Smooth muscle cell (in vitro differentiated cells): ENCODE data around the gene HSPA13. TPM values are rescaled to one million over a fixed set of nuclear protein-coding genes. Genes with fewer than 3 reads are reported as not detected.

ENCODE experiments used
- DNase-seq: peaks from one replicate; lab custom pipeline; 2025; ENCODE audit not compliant: unreplicated experiment; lab: John Stamatoyannopoulos, UW
- H2AFZ ChIP-seq: fragments of 200-600 bp; sonication (generic); 2 replicates; pipeline ENCODE4 v1.6.0; 2016; ENCODE audit warnings: antibody characterized with exemption, low read depth, mild to moderate bottlenecking
- H3F3A ChIP-seq: fragments of 200-600 bp; sonication (generic); 2 replicates; pipeline ENCODE4 v1.6.0; 2017; ENCODE audit warnings: antibody characterized with exemption, low read depth
- H3K27ac ChIP-seq: fragments of 200-600 bp; sonication (generic); 2 replicates; pipeline ENCODE4 v1.5.1; 2016; ENCODE audit warnings: low read depth, mild to moderate bottlenecking
- H3K27me3 ChIP-seq: fragments of 200-600 bp; sonication (generic); 2 replicates; pipeline ENCODE4 v1.6.1; 2016; ENCODE audit warnings: low read depth, mild to moderate bottlenecking
- H3K36me3 ChIP-seq: fragments of 200-600 bp; sonication (generic); 2 replicates; pipeline ENCODE4 v1.5.1; 2016; ENCODE audit warnings: low read depth
- H3K4me1 ChIP-seq: fragments of 200-600 bp; sonication (generic); 2 replicates; pipeline ENCODE4 v1.5.1; 2016; ENCODE audit warnings: low read depth
- H3K4me2 ChIP-seq: fragments of 200-600 bp; sonication (generic); 2 replicates; pipeline ENCODE4 v1.6.0; 2016; ENCODE audit warnings: mild to moderate bottlenecking
- H3K4me3 ChIP-seq: fragments of 200-600 bp; sonication (generic); 2 replicates; pipeline ENCODE4 v1.5.1; 2016; ENCODE audit warnings: mild to moderate bottlenecking
- H3K79me2 ChIP-seq: fragments of 200-600 bp; sonication (generic); 2 replicates; pipeline ENCODE4 v1.6.0; 2016; ENCODE audit warnings: low read depth, mild to moderate bottlenecking
- H3K9ac ChIP-seq: fragments of 200-600 bp; sonication (generic); 2 replicates; pipeline ENCODE4 v1.6.0; 2016; ENCODE audit warnings: low read depth
- H3K9me3 ChIP-seq: fragments of 200-600 bp; sonication (generic); replicated peaks from 2 replicates; pipeline ENCODE4 v1.5.1; 2016; ENCODE audit warnings: low read depth
- H4K20me1 ChIP-seq: fragments of 200-600 bp; sonication (generic); 2 replicates; pipeline ENCODE4 v1.6.0; 2016; ENCODE audit warnings: low read depth
- CTCF ChIP-seq: fragments of 200-600 bp; sonication (generic); IDR thresholded peaks from 2 replicates; pipeline ENCODE4 v1.5.1; 2017; ENCODE audit warnings: borderline replicate concordance, mild to moderate bottlenecking, antibody characterized with exemption; ENCODE audit not compliant: insufficient read depth, poor library complexity, severe bottlenecking
- WGBS: methylation state at CpG from one replicate; pipeline ENCODE4 v1.1.7; 2016; ENCODE audit warnings: low lambda C conversion rate; 5-methylcytosine and 5-hydroxymethylcytosine counted together
- polyA plus RNA-seq: library from polyadenylated mRNA; unstranded; fragments of >200 nt; fragmentation: Nextera tagmentation; extraction: Ambion mirVana; gene quantifications from 2 replicates; pipeline ENCODE4 v1.2.1, GENCODE V29; 2016
- total RNA-seq: library from RNA; depleted of rRNA; stranded (reverse); fragments of >200 nt; gene quantifications from 2 replicates; pipeline ENCODE4 v1.2.3, GENCODE V29; 2014

HSPA13 gene
- total and polyA plus RNA-seq, 2 experiments from 2014 or later = 51.9 to 115 TPM

GRCh38 chr21:14388282-14388681 is 5.3 kb upstream of the HSPA13 start:
- H3K9ac ChIP-seq = no peak overlapping the region
- no peaks in the 10 kb centered on the region for H3K79me2 ChIP-seq
- H3K4me1 ChIP-seq = peaks cover 6% of the 10 kb centered on the region
- H3K4me2 ChIP-seq = no peak overlapping the region
- no peaks in the 10 kb centered on the region for H3F3A ChIP-seq
- no peak overlapping the region for H2AFZ ChIP-seq
- H3K9me3 ChIP-seq = no peaks in the 10 kb centered on the region
- no peak overlapping the region for H3K4me3 ChIP-seq
- no peaks in the 10 kb centered on the region for H3K27me3 ChIP-seq
- no peak overlapping the region for H3K27ac ChIP-seq
- no peak for DNase-seq
- no peaks in the 10 kb centered on the region for H4K20me1 ChIP-seq
- TF ChIP-seq CTCF = no peak
- H3K36me3 ChIP-seq = no peaks in the 10 kb centered on the region
- WGBS = 91% methylated on average over 2 of the region's 2 CpGs

- Histone ChIP-seq H3K9me3 (no peaks in the 10 kb centered on the region), H3K9ac (no peak overlapping the region), H3K4me1 (peaks cover 33% of the 10 kb centered on the region), H3K4me2 (peak overlapping the region; percentile 92), H3K27ac (no peak overlapping the region), H3F3A (no peaks in the 10 kb centered on the region), H3K36me3 (no peaks in the 10 kb centered on the region), H3K4me3 (no peak overlapping the region), H2AFZ (peak overlapping the region; percentile 98), H4K20me1 (peaks cover 19% of the 10 kb centered on the region), H3K27me3 (no peaks in the 10 kb centered on the region), H3K79me2 (peaks cover 35% of the 10 kb centered on the region)
- 83% methylated on average over 2 of the region's 2 CpGs for WGBS
- TF ChIP-seq CTCF = no peak
- no peak for DNase-seq
Observed at GRCh38 chr21:14384453-14384852, 1.5 kb upstream of the HSPA13 start.

DNA sequence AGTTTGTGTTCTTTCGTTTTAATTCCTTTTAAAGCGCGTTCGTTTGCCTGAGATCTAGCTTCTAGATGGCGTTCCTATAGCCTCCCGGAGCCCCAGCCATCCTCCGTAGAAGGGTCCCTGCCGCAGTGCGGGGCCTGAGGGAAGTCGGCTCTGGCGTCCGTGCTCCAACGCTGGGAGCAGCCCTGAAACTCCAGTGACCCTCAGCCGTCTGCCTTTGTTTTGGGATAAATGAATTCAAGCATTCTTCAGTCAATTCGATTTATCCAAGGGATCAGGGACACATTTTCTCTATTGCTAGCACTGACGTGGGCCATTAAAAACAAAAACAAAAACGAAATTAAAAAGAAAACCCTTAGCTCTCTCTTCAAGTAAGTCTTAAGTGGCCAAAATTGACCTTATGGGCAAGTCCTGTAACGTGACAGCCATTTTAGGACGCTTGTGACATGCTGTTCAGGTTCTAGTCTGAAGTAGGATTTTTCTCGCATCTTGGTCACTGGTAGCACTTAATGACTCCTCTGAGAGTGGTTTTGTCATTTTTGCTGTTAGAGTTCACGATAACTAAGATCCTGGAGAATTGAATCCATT is 742 bp upstream of the HSPA13 start:
- no peak for DNase-seq
- 8% methylated on average over 21 of the region's 21 CpGs for WGBS
- Histone ChIP-seq H2AFZ (peak overlapping the region; percentile 98), H3K27me3 (no peaks in the 10 kb centered on the region), H3K4me1 (peaks cover 33% of the 10 kb centered on the region), H3K79me2 (peaks cover 38% of the 10 kb centered on the region), H3K9me3 (no peaks in the 10 kb centered on the region), H3K27ac (peak overlapping the region; percentile 78), H3K36me3 (peaks cover 3% of the 10 kb centered on the region), H4K20me1 (peaks cover 26% of the 10 kb centered on the region), H3K9ac (peak overlapping the region; percentile 84), H3K4me2 (peak overlapping the region; percentile 92), H3K4me3 (peak overlapping the region; percentile 83), H3F3A (no peaks in the 10 kb centered on the region)
- no peak for TF ChIP-seq CTCF

DNA sequence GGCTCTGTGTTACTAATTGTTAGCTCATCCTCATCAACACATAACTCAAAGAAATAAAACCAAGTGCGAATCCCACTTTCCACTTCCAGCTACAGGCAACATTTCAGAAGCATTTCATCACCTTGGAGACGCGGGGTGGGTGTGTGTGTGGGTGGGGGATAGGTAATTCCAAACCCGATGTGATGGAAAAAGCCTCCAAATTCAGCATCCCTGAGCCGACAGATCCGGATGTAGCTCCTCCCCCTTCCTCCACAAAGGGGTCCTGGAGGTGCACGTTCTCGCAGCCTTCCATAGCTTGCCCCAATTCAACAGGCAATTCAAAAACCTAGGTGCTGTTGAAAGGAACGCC is 486 bp downstream of the HSPA13 start:
- Histone ChIP-seq H3K4me1 (peaks cover 33% of the 10 kb centered on the region), H4K20me1 (peaks cover 33% of the 10 kb centered on the region), H3K9me3 (no peaks in the 10 kb centered on the region), H3K4me2 (peak overlapping the region; percentile 93), H3K79me2 (peaks cover 38% of the 10 kb centered on the region), H3K27me3 (no peaks in the 10 kb centered on the region), H3K9ac (peak overlapping the region; percentile 97), H3K36me3 (peaks cover 15% of the 10 kb centered on the region), H2AFZ (peak overlapping the region; percentile 78), H3F3A (no peaks in the 10 kb centered on the region), H3K27ac (peak overlapping the region; percentile 89), H3K4me3 (peak overlapping the region; percentile 88)
- 2% methylated on average over 9 of the region's 9 CpGs for WGBS
- DNase-seq = no peak
- TF ChIP-seq CTCF = no peak
